Measurements from ENCODE around the gene PPP4R2.

DNA sequence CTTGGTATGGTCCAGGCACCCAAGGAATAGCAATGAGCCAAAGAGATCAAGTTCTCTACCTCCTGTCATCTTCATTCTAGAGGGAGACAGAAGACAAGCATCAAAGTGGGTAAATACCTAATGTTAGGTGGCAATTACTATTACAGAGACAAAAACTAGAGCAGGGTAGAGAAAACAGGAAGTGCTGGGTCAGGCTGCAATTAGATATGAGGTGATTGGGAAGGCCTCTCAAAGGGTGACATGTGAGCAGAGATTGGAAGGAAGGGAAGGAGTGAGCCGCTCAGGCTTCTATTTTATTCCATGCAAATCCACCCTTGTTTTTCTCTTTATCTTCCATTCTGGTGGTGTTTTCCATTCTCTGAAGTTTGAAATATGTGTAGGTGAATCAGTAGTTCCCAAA lies 102.3 kb downstream of the PPP4R2 start:
- TF ChIP-seq, protein P1, sequence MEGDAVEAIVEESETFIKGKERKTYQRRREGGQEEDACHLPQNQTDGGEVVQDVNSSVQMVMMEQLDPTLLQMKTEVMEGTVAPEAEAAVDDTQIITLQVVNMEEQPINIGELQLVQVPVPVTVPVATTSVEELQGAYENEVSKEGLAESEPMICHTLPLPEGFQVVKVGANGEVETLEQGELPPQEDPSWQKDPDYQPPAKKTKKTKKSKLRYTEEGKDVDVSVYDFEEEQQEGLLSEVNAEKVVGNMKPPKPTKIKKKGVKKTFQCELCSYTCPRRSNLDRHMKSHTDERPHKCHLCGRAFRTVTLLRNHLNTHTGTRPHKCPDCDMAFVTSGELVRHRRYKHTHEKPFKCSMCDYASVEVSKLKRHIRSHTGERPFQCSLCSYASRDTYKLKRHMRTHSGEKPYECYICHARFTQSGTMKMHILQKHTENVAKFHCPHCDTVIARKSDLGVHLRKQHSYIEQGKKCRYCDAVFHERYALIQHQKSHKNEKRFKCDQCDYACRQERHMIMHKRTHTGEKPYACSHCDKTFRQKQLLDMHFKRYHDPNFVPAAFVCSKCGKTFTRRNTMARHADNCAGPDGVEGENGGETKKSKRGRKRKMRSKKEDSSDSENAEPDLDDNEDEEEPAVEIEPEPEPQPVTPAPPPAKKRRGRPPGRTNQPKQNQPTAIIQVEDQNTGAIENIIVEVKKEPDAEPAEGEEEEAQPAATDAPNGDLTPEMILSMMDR (IDR thresholded peaks at IDR 0.05): no peak
- no peak for TF ChIP-seq POLR2A (IDR thresholded peaks at IDR 0.05)
